HepG2 (cell line): Measurements from ENCODE around the gene MEGF6. TPM values are rescaled to one million over a fixed set of nuclear protein-coding genes. Genes with fewer than 3 reads are reported as not detected.
A peak's percentile ranks its signal among the peaks of the same experiment; 100 is the strongest.

Experiments
- ATAC-seq: fragments of 200-7000 bp; cut with Tn5 transposase; 3 replicates; pipeline ENCODE4 v1.9.1; 2020; ENCODE audit warnings: mild to moderate bottlenecking, moderate library complexity
- BruUV-seq: library from RNA; stranded (reverse); fragments of 400-500 nt; replicated peaks from 2 replicates; lab custom pipeline; 2021; lab: Mats Ljungman, UMichigan
- CTCF ChIA-PET: fragments of 300-600 bp; formaldehyde crosslinking; extraction: SDS; loops from one replicate; lab custom pipeline; 2021; ENCODE audit warnings: low total read pairs, inconsistent platforms, low intra/inter-chr PET ratio; lab: Yijun Ruan, JAX
- POLR2A ChIA-PET: fragments of 350-600 bp; sonication (Branson Sonifier 250); formaldehyde crosslinking; loops from one replicate; lab custom pipeline; 2020; ENCODE audit warnings: antibody characterized with exemption, inconsistent platforms; lab: Yijun Ruan, JAX
- DNase-seq: peaks from one replicate; pipeline ENCODE4 v3.0.0-alpha.2; 2015; ENCODE audit warnings: low spot score
- FAIRE-seq: peaks from 3 replicates; lab custom pipeline; 2011; peaks lifted over from hg19 to GRCh38; lab: Jason Lieb, UNC
- H2AFZ ChIP-seq: one replicate; pipeline ENCODE4 v1.6.1; 2011; ENCODE audit warnings: low read length, inconsistent platforms
- H3K27ac ChIP-seq: fragments of 300-600 bp; 3 replicates; pipeline ENCODE4 v1.8.0; 2011; ENCODE audit warnings: mixed run types, mild to moderate bottlenecking, mixed read lengths, low read length, inconsistent platforms; ENCODE audit not compliant: insufficient read depth; ENCODE audit errors: extremely low read length
- H3K27me3 ChIP-seq, 2 experiments: fragments of 200-600 bp in 1 of 2; 2 replicates in 1 of 2; 3 replicates in 1 of 2; pipeline versions ENCODE4 v1.6.0 to v1.8.0; 2011; ENCODE audit warnings: low read length in 2 of 2, mild to moderate bottlenecking in 2 of 2, moderate library complexity in 2 of 2, inconsistent platforms in 1 of 2; ENCODE audit not compliant: insufficient read depth in 2 of 2, control insufficient read depth in 1 of 2
- H3K36me3 ChIP-seq, 2 experiments: fragments of 200-600 bp in 1 of 2; replicated peaks in 1 of 2; 2 replicates in 1 of 2; 3 replicates in 1 of 2; pipeline versions ENCODE4 v1.5.1 to v1.8.0; 2011; ENCODE audit warnings: low read length in 2 of 2, inconsistent platforms in 1 of 2; ENCODE audit not compliant: insufficient read depth in 2 of 2, control insufficient read depth in 1 of 2
- H3K4me1 ChIP-seq: 2 replicates; pipeline ENCODE4 v1.5.1; 2012; ENCODE audit warnings: low read length, inconsistent platforms; ENCODE audit not compliant: insufficient read depth
- H3K4me2 ChIP-seq: 2 replicates; pipeline ENCODE4 v1.6.0; 2011; ENCODE audit warnings: low read depth, low read length, inconsistent platforms
- H3K4me3 ChIP-seq, 3 experiments: fragments of 200-600 bp in 1 of 3; sonication (generic), shearing (Covaris generic) in 1 of 3; replicated peaks in 1 of 3; 2 replicates each; pipeline ENCODE4 v1.5.1; 2011 to 2016; ENCODE audit warnings: low read length in 3 of 3, inconsistent platforms in 2 of 3, low read depth in 2 of 3, mild to moderate bottlenecking in 2 of 3, control low read depth in 1 of 3, mixed read lengths in 1 of 3; ENCODE audit not compliant: insufficient read depth in 1 of 3
- H3K79me2 ChIP-seq: one replicate; pipeline ENCODE4 v1.6.1; 2011; ENCODE audit warnings: low read length, inconsistent platforms; ENCODE audit not compliant: insufficient read depth
- H3K9ac ChIP-seq: 2 replicates; pipeline ENCODE4 v1.6.0; 2011; ENCODE audit warnings: mild to moderate bottlenecking, low read depth, low read length, inconsistent platforms; ENCODE audit not compliant: insufficient read depth
- H3K9me3 ChIP-seq: 2 replicates; pipeline ENCODE4 v1.5.1; 2012; ENCODE audit warnings: mild to moderate bottlenecking, low read length
- H4K20me1 ChIP-seq: 2 replicates; pipeline ENCODE4 v1.6.0; 2011; ENCODE audit warnings: inconsistent platforms, mild to moderate bottlenecking, low read length, moderate library complexity; ENCODE audit not compliant: insufficient read depth
- AGO2 ChIP-seq: fragments of 200-400 bp; formaldehyde crosslinking; optimal IDR thresholded peaks from 2 replicates; pipeline ENCODE3; 2017; ENCODE audit warnings: mild to moderate bottlenecking, low read depth, low read length, moderate library complexity
- CC2D1A ChIP-seq: sonication (generic); formaldehyde crosslinking; IDR thresholded peaks from 2 replicates; pipeline ENCODE4 v1.8.1; 2023; ENCODE audit warnings: mild to moderate bottlenecking, missing genetic modification reagents
- CENPT ChIP-seq: sonication (generic); formaldehyde crosslinking; IDR thresholded peaks from 2 replicates; pipeline ENCODE4 v1.8.0; 2022; ENCODE audit warnings: low read depth, mild to moderate bottlenecking, moderate library complexity, missing genetic modification reagents
- FOXO4 ChIP-seq: sonication (generic); formaldehyde crosslinking; conservative IDR thresholded peaks from 2 replicates; pipeline ENCODE4 v1.8.1; 2023; ENCODE audit warnings: missing genetic modification reagents
- MLLT10 ChIP-seq: sonication (generic); formaldehyde crosslinking; IDR thresholded peaks from 2 replicates; pipeline ENCODE4 v1.4.0; 2020; ENCODE audit warnings: missing genetic modification reagents
- NBN ChIP-seq: fragments of 450-650 bp; conservative IDR thresholded peaks from 2 replicates; pipeline ENCODE4 v1.6.1; 2017
- NCOA2 ChIP-seq: sonication (generic); formaldehyde crosslinking; IDR thresholded peaks from 2 replicates; pipeline ENCODE4 v1.8.0; 2022; ENCODE audit warnings: inconsistent platforms
- ZNF292 ChIP-seq: sonication (generic); formaldehyde crosslinking; IDR thresholded peaks from 2 replicates; pipeline ENCODE4 v1.8.1; 2022; ENCODE audit warnings: mild to moderate bottlenecking, low read depth, missing genetic modification reagents, borderline replicate concordance
- ZNF367 ChIP-seq: sonication (generic); formaldehyde crosslinking; IDR thresholded peaks from 2 replicates; pipeline ENCODE4 v1.4.0; 2020; ENCODE audit warnings: missing genetic modification reagents, borderline replicate concordance
- WGBS: methylation state at CpG from one replicate; pipeline ENCODE4 v1.1.6; 2017; ENCODE audit warnings: low lambda C conversion rate; 5-methylcytosine and 5-hydroxymethylcytosine counted together
- in situ Hi-C: cut with HindIII; loops from 2 replicates; pipeline ENCODE4 v1.10.0; 2017; ENCODE audit warnings: low pct_unique_long_range_greater_than_20kb; ENCODE audit not compliant: extremely low pct_ligation_motif_present
- intact Hi-C: fragments of 100-400 bp; cut with micrococcal nuclease; formaldehyde crosslinking; loops from one replicate; pipeline ENCODE4 v1.10.0; 2022; ENCODE audit not compliant: unreplicated experiment
- polyA plus RNA-seq, 8 experiments: library from polyadenylated mRNA; depleted of rRNA in 3 of 8; stranded (reverse) in 7 of 8; unstranded in 1 of 8; fragments of >200 nt; fragmentation: Illumina TruSeq in 4 of 8; extraction: Trizol in 4 of 8; gene quantifications; 2 replicates each; pipeline versions ENCODE4 v1.2.1 to v1.2.3, GENCODE V29; 2011 to 2016; ENCODE audit warnings: low read depth in 4 of 8, missing spikeins in 1 of 8, mixed read lengths in 1 of 8; ENCODE audit not compliant: insufficient read depth in 1 of 8
- total RNA-seq, 5 experiments: library from RNA; depleted of rRNA; stranded (reverse); fragments of >200 nt; fragmentation: Illumina TruSeq; extraction: Trizol; gene quantifications; 2 replicates each; pipeline ENCODE4 v1.2.3, GENCODE V29; 2016; ENCODE audit warnings: low read depth in 1 of 5

MEGF6 gene
- total and polyA plus RNA-seq, 2 of the 13 experiments (the other 11 are each of a cell fraction or from before 2014, with no cell fraction given), result 1.9 TPM

DNA sequence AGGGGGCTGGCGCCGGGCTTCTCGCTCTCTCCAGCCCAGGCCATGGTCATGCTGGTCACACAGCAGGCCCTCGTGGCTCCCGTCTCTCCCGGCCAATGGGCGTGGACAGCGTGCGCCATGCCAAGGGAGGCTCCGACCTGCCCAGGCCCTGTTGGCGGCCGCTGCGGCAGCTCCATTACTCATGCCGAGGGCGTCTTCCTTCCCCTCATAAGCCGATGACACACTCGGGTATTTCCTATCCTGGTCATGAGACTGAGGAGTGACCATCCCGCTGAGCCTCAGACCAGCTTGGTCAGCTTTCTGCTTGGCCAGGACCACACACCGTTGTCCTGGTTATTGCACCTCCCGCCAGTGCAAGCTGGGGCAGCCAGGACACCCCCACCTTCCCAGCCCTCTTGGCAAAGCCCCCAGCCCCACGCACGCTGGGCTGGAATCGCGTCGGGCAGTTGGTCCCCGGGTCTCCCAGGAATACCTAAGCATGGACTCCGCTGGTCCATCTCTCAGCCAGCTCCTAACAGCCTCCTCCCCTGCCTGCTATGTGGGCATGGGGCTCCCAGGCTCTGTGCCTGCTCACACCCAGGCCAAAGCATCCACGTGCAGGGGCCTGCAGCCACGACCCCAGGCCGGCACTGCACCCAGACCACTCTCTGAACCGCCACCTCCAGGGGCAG is 107.0 kb downstream of the MEGF6 start:
- 59% methylated on average over 11 of the region's 31 CpGs for WGBS
- no peak overlapping the region for H2AFZ ChIP-seq
- H3K36me3 ChIP-seq, result no peaks in the 10 kb centered on the region
- H3K4me2 ChIP-seq, result no peak overlapping the region
- no peaks in the 10 kb centered on the region for H3K9me3 ChIP-seq
- H4K20me1 ChIP-seq, result peaks cover 7% of the 10 kb centered on the region; the same call in 1 of the 2 replicates
- H3K9ac ChIP-seq, result no peak overlapping the region
- H3K4me3 ChIP-seq, result no peak overlapping the region
- H3K79me2 ChIP-seq, result no peaks in the 10 kb centered on the region
- ChIA-PET CTCF (no interaction called here), POLR2A (no interaction called here)
- intact Hi-C loops, result no loop called here
- H3K27ac ChIP-seq, result no peak overlapping the region
- FAIRE-seq, result no peak
- no peak for ATAC-seq
- BruUV-seq, result no TSS peak
- peaks cover 1 to 22% of the 10 kb centered on the region in 2 experiments; a peak in 3 of 5 replicates for H3K27me3 ChIP-seq
- in situ Hi-C loops, result no loop called here
- no peaks in the 10 kb centered on the region for H3K4me1 ChIP-seq
- peak; percentile 33 for TF ChIP-seq AGO2
- no peak for TF ChIP-seq FOXO4 (CRISPR knock-in tag)
- no peak for TF ChIP-seq MLLT10 (CRISPR knock-in tag)
- no peak for DNase-seq

DNA sequence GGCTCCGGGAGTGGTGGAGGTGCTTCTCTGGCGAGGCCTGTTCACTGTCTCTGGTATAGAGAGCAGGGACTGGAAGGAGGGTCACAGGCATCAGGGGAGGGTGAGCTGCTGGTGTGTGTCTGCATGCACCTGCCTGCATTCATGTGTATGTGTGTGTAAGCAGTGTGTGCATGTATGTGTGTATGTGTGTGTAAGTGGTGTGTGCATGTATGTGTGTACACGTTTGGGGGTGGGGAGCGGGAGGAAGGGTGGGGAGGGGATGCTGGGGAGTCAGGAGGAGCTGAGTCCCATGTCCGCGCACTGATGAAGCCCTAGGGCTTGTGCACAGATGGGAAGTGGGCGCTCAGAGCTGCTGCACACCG is 107.8 kb downstream of the MEGF6 start:
- POLR2A ChIA-PET, result no interaction called here
- H3K4me2 ChIP-seq, result no peak overlapping the region

More for the DNA sequence above, 107.8 kb downstream of the MEGF6 start:
- Histone ChIP-seq H2AFZ (no peak overlapping the region), H3K9ac (no peak overlapping the region), H3K4me1 (no peaks in the 10 kb centered on the region), H3K36me3 (no peaks in the 10 kb centered on the region), H3K9me3 (no peaks in the 10 kb centered on the region), H3K4me3 (no peak overlapping the region), H3K79me2 (no peaks in the 10 kb centered on the region), H3K27me3 (peaks cover 1 to 27% of the 10 kb centered on the region in 2 experiments; a peak in 3 of 5 replicates), H3K27ac (no peak overlapping the region), H4K20me1 (peaks cover 7% of the 10 kb centered on the region; the same call in 1 of the 2 replicates)
- ATAC-seq (no peak), FAIRE-seq (no peak), DNase-seq (no peak)
- BruUV-seq, result no TSS peak
- CTCF ChIA-PET, result no interaction called here
- in situ Hi-C loops, result no loop called here
- TF ChIP-seq ZNF367 (CRISPR knock-in tag) (no peak), NCOA2 (CRISPR knock-in tag) (no peak), NBN (no peak), CENPT (no peak), CC2D1A (CRISPR knock-in tag) (no peak), ZNF292 (no peak)
- intact Hi-C loops, result no loop called here
- WGBS, result 58% methylated on average over 6 of the region's 8 CpGs
